AG09309 (cell line): Measurements from ENCODE around the gene CACNA1C.

Experiments used
- DNase-seq: peaks from one replicate; pipeline ENCODE4 v3.0.0-alpha.2; 2010; ENCODE audit warnings: low read depth
- H3K4me3 ChIP-seq: 2 replicates; pipeline ENCODE4 v1.5.1; 2011; ENCODE audit warnings: mild to moderate bottlenecking, low read depth, low read length, moderate library complexity; ENCODE audit not compliant: control insufficient read depth
- TF ChIP-seq, protein P1 (sequence below): IDR thresholded peaks from 2 replicates; pipeline ENCODE4 v1.5.1; 2011; ENCODE audit warnings: mild to moderate bottlenecking, low read depth, low read length, inconsistent platforms; ENCODE audit not compliant: insufficient read depth, control insufficient read depth; ENCODE audit errors: missing control alignments

The CACNA1C gene

DNA sequence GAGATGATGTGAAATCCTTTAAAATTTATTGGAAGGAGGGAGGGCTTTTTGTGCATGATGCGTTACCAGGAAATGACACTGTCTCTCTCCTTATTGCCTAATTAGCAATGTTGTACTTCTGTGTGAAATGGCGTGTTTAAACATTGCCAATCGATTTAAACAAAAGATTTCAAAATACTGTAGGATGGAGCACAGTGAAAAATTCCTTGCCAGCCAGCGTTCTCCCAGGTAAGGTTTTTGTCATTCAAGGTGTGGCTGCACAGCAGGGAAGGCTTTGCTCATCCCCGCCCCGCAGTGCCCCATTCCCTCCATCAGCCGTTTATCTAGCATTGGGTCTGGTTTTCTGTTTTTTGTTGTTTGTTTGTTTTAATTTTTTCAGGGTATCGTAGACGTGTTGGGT is 137.3 kb downstream of the CACNA1C start:
- DNase-seq: no peak
- H3K4me3 ChIP-seq: no peak overlapping the region
- TF ChIP-seq, protein P1, sequence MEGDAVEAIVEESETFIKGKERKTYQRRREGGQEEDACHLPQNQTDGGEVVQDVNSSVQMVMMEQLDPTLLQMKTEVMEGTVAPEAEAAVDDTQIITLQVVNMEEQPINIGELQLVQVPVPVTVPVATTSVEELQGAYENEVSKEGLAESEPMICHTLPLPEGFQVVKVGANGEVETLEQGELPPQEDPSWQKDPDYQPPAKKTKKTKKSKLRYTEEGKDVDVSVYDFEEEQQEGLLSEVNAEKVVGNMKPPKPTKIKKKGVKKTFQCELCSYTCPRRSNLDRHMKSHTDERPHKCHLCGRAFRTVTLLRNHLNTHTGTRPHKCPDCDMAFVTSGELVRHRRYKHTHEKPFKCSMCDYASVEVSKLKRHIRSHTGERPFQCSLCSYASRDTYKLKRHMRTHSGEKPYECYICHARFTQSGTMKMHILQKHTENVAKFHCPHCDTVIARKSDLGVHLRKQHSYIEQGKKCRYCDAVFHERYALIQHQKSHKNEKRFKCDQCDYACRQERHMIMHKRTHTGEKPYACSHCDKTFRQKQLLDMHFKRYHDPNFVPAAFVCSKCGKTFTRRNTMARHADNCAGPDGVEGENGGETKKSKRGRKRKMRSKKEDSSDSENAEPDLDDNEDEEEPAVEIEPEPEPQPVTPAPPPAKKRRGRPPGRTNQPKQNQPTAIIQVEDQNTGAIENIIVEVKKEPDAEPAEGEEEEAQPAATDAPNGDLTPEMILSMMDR: no peak

DNA sequence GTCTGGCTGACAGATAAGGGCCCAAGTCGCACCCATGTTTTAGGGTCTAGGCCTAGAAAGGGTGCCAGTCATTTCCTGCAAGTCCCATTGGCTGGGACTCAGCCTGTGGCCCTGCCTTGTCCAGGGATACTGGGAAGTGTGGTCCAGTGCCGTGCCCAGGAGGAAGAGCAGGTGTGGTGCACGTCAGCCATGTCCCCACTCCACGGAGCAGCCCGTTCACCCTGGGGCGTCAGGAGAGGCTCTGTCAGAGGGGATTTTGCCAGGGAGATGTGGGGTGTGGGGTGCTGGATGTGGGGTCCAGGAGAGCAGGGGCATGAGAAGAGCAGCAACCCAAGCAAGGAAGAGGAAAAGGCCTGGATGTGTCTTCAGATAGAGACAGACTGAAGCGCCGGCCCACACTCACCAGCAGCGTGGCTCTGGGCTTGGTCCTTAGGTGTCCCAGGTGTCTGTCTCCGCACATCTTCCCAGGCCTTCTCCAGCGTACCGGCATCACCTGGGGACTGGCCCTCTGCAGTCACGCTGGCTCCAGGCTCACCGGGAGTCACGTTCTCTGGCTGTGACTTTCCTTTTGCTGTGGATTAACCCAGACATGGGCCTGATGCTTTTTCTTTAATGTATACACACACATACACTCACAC is 138.2 kb downstream of the CACNA1C start:
- no peak for DNase-seq
- TF ChIP-seq, protein P1: no peak
- no peak overlapping the region for H3K4me3 ChIP-seq

DNA sequence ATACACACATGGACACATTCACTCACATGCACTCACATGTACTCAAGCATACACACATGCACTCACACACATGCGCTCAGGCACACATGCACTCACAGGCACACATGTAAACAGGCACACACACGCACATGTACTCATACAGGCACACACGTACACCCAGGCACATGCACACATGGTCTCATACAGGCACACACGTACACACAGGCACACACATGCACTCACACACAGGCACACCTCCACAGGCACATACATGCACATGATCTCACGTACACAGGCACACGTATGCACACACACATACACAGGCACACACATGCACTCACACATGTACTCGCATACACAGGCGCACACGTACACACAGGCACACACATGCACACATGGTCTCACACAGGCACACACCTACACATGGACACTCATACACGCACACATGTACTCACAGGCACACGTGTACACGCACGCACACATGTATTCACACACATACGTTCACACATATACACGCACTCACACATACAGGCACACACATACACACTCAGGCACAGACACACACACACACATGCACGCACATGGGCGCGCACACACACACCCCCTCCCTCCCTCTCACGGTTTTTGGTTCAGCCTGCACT is 138.9 kb downstream of the CACNA1C start:
- TF ChIP-seq, protein P1: no peak
- no peak for DNase-seq
- no peak overlapping the region for H3K4me3 ChIP-seq

DNA sequence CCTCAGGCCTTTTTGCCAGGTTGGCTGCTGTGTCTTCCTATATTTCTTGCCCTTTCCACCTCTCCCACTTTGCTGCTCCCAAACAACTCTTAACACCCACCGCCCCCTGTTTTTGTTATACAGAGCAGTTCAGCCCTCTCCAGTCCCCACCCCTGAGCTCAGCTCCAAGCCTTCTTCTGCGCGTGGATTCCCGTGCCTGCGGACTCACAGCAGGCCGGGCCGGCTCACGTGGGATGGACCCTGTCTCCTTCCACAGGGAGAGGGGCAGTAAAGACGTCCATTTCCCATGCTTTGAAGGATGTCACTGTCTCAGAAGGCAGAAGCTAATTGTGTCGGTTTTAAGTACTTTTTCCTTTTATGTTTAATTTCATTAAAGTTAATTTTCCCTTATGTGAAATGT is 139.4 kb downstream of the CACNA1C start:
- TF ChIP-seq, protein P1: no peak
- H3K4me3 ChIP-seq: no peak overlapping the region

DNA sequence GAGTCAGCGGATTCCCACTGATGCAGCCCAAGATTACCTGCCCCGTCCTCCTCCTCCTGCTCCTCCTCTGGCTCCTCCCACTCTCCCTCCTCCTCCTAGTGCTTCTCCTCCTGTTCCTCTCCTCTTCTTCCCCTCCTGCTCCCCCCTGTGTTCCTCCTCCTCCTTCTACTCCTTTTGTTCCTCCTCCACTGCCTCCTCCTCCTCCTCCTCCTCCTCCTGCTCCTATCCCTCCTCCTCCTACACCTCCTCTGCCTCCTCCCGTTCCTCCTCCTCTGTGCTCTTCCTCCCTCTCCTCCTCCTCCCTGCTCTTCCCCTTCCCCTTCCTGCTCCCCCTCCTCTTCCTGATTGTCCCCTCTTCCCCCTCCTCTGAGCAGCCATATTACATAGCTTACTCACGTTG is 141.3 kb downstream of the CACNA1C start:
- TF ChIP-seq, protein P1: no peak
- H3K4me3 ChIP-seq: no peak overlapping the region
- no peak for DNase-seq

More for the DNA sequence above, 139.4 kb downstream of the CACNA1C start:
- no peak for DNase-seq

DNA sequence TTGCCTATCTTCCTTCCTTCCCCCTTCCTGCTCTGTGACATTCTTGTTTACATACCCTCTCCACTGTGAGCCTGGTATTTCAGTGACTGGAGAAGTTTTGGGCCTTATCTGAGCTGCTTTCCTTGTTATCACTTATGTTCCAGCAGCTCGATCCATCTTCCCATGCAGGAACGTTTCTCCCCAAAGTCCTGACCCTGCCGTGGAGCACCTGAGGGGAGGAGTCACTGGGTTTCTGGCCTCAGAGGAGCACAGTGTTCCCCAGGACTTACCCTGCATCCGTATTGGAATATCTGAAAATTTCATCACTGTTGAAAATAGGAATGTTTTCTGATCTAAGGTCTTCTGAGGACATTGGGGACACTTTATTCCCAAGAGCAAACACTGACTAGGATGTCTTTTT is 141.8 kb downstream of the CACNA1C start:
- DNase-seq: no peak

More for the DNA sequence above, 141.8 kb downstream of the CACNA1C start:
- TF ChIP-seq, protein P1: no peak
- H3K4me3 ChIP-seq: no peak overlapping the region
